WTC11 (cell line): ENCODE measurements around the gene ADGRF5.

Experiments used
- ESRRA ChIP-seq: sonication (generic); formaldehyde crosslinking; IDR thresholded peaks from 2 replicates; pipeline ENCODE4 v1.8.1; 2022; ENCODE audit warnings: mild to moderate bottlenecking, missing genetic modification reagents, borderline replicate concordance
- ETV6 ChIP-seq: sonication (generic); formaldehyde crosslinking; IDR thresholded peaks from 2 replicates; pipeline ENCODE4 v1.8.1; 2022; ENCODE audit warnings: mild to moderate bottlenecking, missing genetic modification reagents
- GRHL2 ChIP-seq: fragments of 250-450 bp; sonication (Bioruptor Pico); IDR thresholded peaks from 2 replicates; pipeline ENCODE4 v1.8.0; 2022; ENCODE audit warnings: mild to moderate bottlenecking, moderate library complexity; ENCODE audit not compliant: insufficient replicate concordance, severe bottlenecking
- PREB ChIP-seq: sonication (generic); formaldehyde crosslinking; IDR thresholded peaks from 2 replicates; pipeline ENCODE4 v1.8.1; 2022; ENCODE audit warnings: mild to moderate bottlenecking, missing genetic modification reagents, moderate library complexity, borderline replicate concordance
- SMAD3 ChIP-seq: sonication (generic); formaldehyde crosslinking; IDR thresholded peaks from 2 replicates; pipeline ENCODE4 v1.8.0; 2022; ENCODE audit warnings: missing genetic modification reagents, mild to moderate bottlenecking, borderline replicate concordance
- SP1 ChIP-seq: sonication (generic); formaldehyde crosslinking; conservative IDR thresholded peaks from 2 replicates; pipeline ENCODE4 v1.8.1; 2022; ENCODE audit warnings: missing genetic modification reagents
- ZNF232 ChIP-seq: sonication (generic); formaldehyde crosslinking; IDR thresholded peaks from 2 replicates; pipeline ENCODE4 v1.8.0; 2022; ENCODE audit warnings: mild to moderate bottlenecking, missing genetic modification reagents
- TF ChIP-seq, protein P1 (sequence below): fragments of 200-600 bp; IDR thresholded peaks from 2 replicates; pipeline ENCODE4 v1.8.0; 2022; ENCODE audit warnings: antibody characterized with exemption
- TF ChIP-seq, protein P2 (sequence below): sonication (generic); formaldehyde crosslinking; IDR thresholded peaks from 2 replicates; pipeline ENCODE4 v1.8.1; 2023; ENCODE audit warnings: mild to moderate bottlenecking, missing genetic modification reagents

GRCh38 chr6:46888031-46888430, 33.7 kb downstream of the ADGRF5 start:
- no peak for TF ChIP-seq ESRRA (CRISPR knock-in tag)
- TF ChIP-seq, protein P1, sequence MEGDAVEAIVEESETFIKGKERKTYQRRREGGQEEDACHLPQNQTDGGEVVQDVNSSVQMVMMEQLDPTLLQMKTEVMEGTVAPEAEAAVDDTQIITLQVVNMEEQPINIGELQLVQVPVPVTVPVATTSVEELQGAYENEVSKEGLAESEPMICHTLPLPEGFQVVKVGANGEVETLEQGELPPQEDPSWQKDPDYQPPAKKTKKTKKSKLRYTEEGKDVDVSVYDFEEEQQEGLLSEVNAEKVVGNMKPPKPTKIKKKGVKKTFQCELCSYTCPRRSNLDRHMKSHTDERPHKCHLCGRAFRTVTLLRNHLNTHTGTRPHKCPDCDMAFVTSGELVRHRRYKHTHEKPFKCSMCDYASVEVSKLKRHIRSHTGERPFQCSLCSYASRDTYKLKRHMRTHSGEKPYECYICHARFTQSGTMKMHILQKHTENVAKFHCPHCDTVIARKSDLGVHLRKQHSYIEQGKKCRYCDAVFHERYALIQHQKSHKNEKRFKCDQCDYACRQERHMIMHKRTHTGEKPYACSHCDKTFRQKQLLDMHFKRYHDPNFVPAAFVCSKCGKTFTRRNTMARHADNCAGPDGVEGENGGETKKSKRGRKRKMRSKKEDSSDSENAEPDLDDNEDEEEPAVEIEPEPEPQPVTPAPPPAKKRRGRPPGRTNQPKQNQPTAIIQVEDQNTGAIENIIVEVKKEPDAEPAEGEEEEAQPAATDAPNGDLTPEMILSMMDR = no peak
- TF ChIP-seq PREB (CRISPR knock-in tag) = no peak
- TF ChIP-seq SMAD3 = no peak
- TF ChIP-seq ZNF232 (CRISPR knock-in tag) = no peak
- TF ChIP-seq SP1 (CRISPR knock-in tag) = no peak
- TF ChIP-seq, protein P2, sequence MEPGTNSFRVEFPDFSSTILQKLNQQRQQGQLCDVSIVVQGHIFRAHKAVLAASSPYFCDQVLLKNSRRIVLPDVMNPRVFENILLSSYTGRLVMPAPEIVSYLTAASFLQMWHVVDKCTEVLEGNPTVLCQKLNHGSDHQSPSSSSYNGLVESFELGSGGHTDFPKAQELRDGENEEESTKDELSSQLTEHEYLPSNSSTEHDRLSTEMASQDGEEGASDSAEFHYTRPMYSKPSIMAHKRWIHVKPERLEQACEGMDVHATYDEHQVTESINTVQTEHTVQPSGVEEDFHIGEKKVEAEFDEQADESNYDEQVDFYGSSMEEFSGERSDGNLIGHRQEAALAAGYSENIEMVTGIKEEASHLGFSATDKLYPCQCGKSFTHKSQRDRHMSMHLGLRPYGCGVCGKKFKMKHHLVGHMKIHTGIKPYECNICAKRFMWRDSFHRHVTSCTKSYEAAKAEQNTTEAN (CRISPR knock-in tag) = no peak
- no peak for TF ChIP-seq ETV6 (CRISPR knock-in tag)
- TF ChIP-seq GRHL2 (CRISPR knock-in tag) = no peak
